Fibroblast of lung (primary cell): ENCODE results near the gene CCN5. TPM values are rescaled to one million over a fixed set of nuclear protein-coding genes. Genes with fewer than 3 reads are reported as not detected.
"Not testable (repeated sequence)": the region's sequence is repeated elsewhere in the genome, so short reads cannot be mapped to it uniquely, and the experiment has no call there.

ENCODE experiments used
- DNase-seq, 2 donors: peaks; one replicate each; pipeline versions ENCODE4 v3.0.0 to v3.0.0-alpha.2; 2010; ENCODE audit warnings: low read depth in 2 of 2
- H2AFZ ChIP-seq: 2 replicates; pipeline ENCODE4 v1.5.1; 2012; ENCODE audit warnings: low read length, control low read depth, inconsistent platforms
- H3K27ac ChIP-seq: 2 replicates; pipeline ENCODE4 v1.5.1; 2011; ENCODE audit warnings: low read length, control low read depth; ENCODE audit not compliant: insufficient read depth
- H3K27me3 ChIP-seq: 2 replicates; pipeline ENCODE4 v1.5.1; 2011; ENCODE audit warnings: mild to moderate bottlenecking, low read length; ENCODE audit not compliant: control insufficient read depth, insufficient read depth
- H3K36me3 ChIP-seq: 2 replicates; pipeline ENCODE4 v1.5.1; 2011; ENCODE audit warnings: low read length; ENCODE audit not compliant: control insufficient read depth, insufficient read depth
- H3K4me1 ChIP-seq: 2 replicates; pipeline ENCODE4 v1.5.1; 2011; ENCODE audit warnings: low read length; ENCODE audit not compliant: control insufficient read depth, insufficient read depth; ENCODE audit errors: extremely low read depth
- H3K4me2 ChIP-seq: 2 replicates; pipeline ENCODE4 v1.5.1; 2011; ENCODE audit warnings: low read length, control low read depth; ENCODE audit not compliant: insufficient read depth; ENCODE audit errors: extremely low read depth
- H3K4me3 ChIP-seq, 4 experiments: fragments of 200-600 bp in 1 of 4; sonication (generic) in 1 of 4; replicated peaks in 1 of 4; 2 replicates each; pipeline ENCODE4 v1.5.1; 2011 to 2016; ENCODE audit warnings: low read length in 4 of 4, low read depth in 3 of 4, mild to moderate bottlenecking in 3 of 4, control low read depth in 2 of 4, inconsistent platforms in 1 of 4, mixed read lengths in 1 of 4; ENCODE audit not compliant: insufficient read depth in 1 of 4; ENCODE audit errors: control extremely low read depth in 1 of 4
- H3K79me2 ChIP-seq: 2 replicates; pipeline ENCODE4 v1.5.1; 2012; ENCODE audit warnings: mild to moderate bottlenecking, low read length, inconsistent platforms; ENCODE audit not compliant: control insufficient read depth, insufficient read depth
- H3K9ac ChIP-seq: 2 replicates; pipeline ENCODE4 v1.5.1; 2011; ENCODE audit warnings: mild to moderate bottlenecking, low read length, control low read depth; ENCODE audit not compliant: insufficient read depth
- H3K9me3 ChIP-seq: 2 replicates; pipeline ENCODE4 v1.5.1; 2012; ENCODE audit warnings: low read depth, low read length; ENCODE audit not compliant: control insufficient read depth, insufficient read depth
- H4K20me1 ChIP-seq: 2 replicates; pipeline ENCODE4 v1.5.1; 2011; ENCODE audit warnings: low read length; ENCODE audit not compliant: control insufficient read depth, insufficient read depth; ENCODE audit errors: extremely low read depth
- EZH2 ChIP-seq: IDR thresholded peaks from 2 replicates; pipeline ENCODE4 v1.5.1; 2012; ENCODE audit warnings: low read length, control low read depth, mild to moderate bottlenecking; ENCODE audit errors: missing control alignments
- polyA plus RNA-seq, 2 donors: library from polyadenylated mRNA; depleted of rRNA in 1 of 2; stranded (reverse) in 1 of 2; unstranded in 1 of 2; fragments of >200 nt; gene quantifications; 2 replicates each; pipeline ENCODE4 v1.2.1, GENCODE V29; 2011 to 2012; ENCODE audit warnings: missing spikeins in 1 of 2
- total RNA-seq: library from RNA; depleted of rRNA; stranded (reverse); fragments of >200 nt; gene quantifications from 2 replicates; pipeline ENCODE4 v1.2.1, GENCODE V29; 2014
- TF ChIP-seq, protein P1 (sequence below), 2 donors: IDR thresholded peaks in 1 of 2; conservative IDR thresholded peaks in 1 of 2; 1 replicate in 1 of 2; 2 replicates in 1 of 2; pipeline ENCODE4 v1.5.1; 2011 to 2012; ENCODE audit warnings: low read length in 2 of 2, control low read depth in 1 of 2, inconsistent platforms in 1 of 2, low read depth in 1 of 2, mild to moderate bottlenecking in 1 of 2

CCN5 gene
- total and polyA plus RNA-seq, 2 donors (not counting 1 experiment from before 2014, with no cell fraction given), result 31.4 to 122 TPM

DNA sequence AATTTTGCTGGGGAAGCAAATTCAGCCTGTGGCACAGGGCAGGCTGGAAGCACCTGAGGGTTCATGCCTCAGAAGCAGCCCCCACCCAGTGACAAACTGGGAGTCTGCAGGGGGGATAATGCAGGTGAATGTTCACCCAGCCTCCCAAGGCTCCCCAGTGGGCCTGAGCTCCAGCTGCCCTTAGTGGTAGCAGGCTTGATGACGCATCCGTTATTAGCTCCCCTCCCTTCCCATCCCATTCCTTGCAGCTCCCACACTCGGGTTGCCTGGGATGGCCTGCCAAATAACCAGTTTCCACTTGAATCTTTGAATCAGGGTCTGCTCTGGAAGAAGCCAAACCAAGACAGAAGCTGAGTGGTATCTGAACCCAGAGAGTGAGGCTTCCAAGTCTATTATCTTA is 46.3 kb downstream of the CCN5 start:
- Histone ChIP-seq H3K9me3 (no peaks in the 10 kb centered on the region), H3K9ac (no peak overlapping the region), H3K27me3 (peaks cover 7% of the 10 kb centered on the region), H2AFZ (no peak overlapping the region), H3K27ac (no peak overlapping the region), H3K4me3 (no peak overlapping the region), H3K36me3 (no peaks in the 10 kb centered on the region), H4K20me1 (no peaks in the 10 kb centered on the region), H3K4me1 (no peaks in the 10 kb centered on the region), H3K79me2 (no peaks in the 10 kb centered on the region), H3K4me2 (no peak overlapping the region)
- TF ChIP-seq EZH2, result no peak
- TF ChIP-seq, protein P1, sequence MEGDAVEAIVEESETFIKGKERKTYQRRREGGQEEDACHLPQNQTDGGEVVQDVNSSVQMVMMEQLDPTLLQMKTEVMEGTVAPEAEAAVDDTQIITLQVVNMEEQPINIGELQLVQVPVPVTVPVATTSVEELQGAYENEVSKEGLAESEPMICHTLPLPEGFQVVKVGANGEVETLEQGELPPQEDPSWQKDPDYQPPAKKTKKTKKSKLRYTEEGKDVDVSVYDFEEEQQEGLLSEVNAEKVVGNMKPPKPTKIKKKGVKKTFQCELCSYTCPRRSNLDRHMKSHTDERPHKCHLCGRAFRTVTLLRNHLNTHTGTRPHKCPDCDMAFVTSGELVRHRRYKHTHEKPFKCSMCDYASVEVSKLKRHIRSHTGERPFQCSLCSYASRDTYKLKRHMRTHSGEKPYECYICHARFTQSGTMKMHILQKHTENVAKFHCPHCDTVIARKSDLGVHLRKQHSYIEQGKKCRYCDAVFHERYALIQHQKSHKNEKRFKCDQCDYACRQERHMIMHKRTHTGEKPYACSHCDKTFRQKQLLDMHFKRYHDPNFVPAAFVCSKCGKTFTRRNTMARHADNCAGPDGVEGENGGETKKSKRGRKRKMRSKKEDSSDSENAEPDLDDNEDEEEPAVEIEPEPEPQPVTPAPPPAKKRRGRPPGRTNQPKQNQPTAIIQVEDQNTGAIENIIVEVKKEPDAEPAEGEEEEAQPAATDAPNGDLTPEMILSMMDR (conservative IDR thresholded peaks at IDR 0.05 in 1 of 2, IDR thresholded peaks at IDR 0.05 in 1 of 2; ENCODE audit: low read depth in 1 of 2, low read length in 2 of 2), result no peak
- no peak for DNase-seq

DNA sequence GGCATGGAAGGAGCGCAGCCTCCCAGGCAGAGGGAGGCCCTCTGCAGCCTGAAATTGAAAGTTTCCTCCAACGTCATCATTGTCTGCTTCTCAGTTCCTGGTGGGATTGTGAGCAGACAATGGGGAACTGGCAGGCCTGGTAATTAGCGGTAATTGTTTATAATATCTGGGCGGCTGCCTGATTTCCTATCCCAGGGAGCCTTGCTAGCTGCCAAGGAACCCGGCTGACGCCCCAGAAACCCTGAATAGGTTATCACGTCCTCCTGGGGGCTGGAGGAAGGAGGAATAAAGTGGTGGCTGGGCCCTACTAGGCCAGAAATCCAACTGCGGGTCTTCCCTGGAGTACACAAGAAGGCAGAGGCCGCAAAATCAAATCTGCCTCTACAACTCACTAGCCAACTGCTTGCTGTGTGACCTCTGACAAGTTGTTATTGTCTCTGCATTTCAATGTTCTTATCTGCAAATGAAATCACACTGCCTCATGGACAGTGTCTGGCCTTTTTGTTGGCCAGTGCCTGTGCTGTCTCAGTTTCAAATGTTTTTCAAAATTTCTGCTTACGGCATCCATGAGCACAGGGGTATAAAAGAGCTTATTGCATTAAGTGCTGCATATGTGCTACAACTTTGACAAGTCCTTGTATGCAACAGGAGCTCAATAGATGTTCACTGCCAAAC is 47.4 kb downstream of the CCN5 start:
- no peak overlapping the region for H3K9ac ChIP-seq
- TF ChIP-seq EZH2, result no peak
- TF ChIP-seq, protein P1 (conservative IDR thresholded peaks at IDR 0.05 in 1 of 2, IDR thresholded peaks at IDR 0.05 in 1 of 2; ENCODE audit: low read depth in 1 of 2, low read length in 2 of 2), result no peak
- no peaks in the 10 kb centered on the region for H4K20me1 ChIP-seq
- H3K27me3 ChIP-seq, result peaks cover 7% of the 10 kb centered on the region
- no peaks in the 10 kb centered on the region for H3K4me1 ChIP-seq
- DNase-seq, result no peak
- no peak overlapping the region for H3K4me3 ChIP-seq
- no peaks in the 10 kb centered on the region for H3K79me2 ChIP-seq
- H3K27ac ChIP-seq, result no peak overlapping the region
- no peaks in the 10 kb centered on the region for H3K9me3 ChIP-seq
- no peak overlapping the region for H3K4me2 ChIP-seq
- H2AFZ ChIP-seq, result no peak overlapping the region
- H3K36me3 ChIP-seq, result no peaks in the 10 kb centered on the region

DNA sequence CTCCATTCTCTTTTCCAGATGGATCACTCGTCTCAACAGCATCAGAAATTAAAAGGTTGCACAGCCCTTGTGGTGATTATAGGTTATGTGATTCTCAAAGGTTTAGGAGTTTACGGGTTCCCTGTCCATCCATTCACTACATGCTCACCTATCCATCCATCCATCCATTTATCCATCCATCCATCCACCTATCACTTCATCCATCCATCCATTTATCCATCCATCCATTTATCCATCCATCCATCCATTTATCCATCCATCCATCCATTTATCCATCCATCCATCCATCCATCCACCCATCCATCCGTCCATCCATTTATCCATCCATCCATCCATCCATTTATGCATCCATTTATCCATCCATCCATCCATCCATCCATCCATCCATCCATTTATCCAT is 48.6 kb downstream of the CCN5 start:
- H4K20me1 ChIP-seq, H3K9ac ChIP-seq, H3K9me3 ChIP-seq, H3K4me3 ChIP-seq, H3K4me2 ChIP-seq, H3K79me2 ChIP-seq, H3K27me3 ChIP-seq, DNase-seq, H3K27ac ChIP-seq, H3K36me3 ChIP-seq, H3K4me1 ChIP-seq, H2AFZ ChIP-seq: not testable (repeated sequence)
